Measurements from ENCODE around the gene KRT20.
A peak's percentile ranks its signal among the peaks of the same experiment; 100 is the strongest.

The KRT20 gene

DNA sequence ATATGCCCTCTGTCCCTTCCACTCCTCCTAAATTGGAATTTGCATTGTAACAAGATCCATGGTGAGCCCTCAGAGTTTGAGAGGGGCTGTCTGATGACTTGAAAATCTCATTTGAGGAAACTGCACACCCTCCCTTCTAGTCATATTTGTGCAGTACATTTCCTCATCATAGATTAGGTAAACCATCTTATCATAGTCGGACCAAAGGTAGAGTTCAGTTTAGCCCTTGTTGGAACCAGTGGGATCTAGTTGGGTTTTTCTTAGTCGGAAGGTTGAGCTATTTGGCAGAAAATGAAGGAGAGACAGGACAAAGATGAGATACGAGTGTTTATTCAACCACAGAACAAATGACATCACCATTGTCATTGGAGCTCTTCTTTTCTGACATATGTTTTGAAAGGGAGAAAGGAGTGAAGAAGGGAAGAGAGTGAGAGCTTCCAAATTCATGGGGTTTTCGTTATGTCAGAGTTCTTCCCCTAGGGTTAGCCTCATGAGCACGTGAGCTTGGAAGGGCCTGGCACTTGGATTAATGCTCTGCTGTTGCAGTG lies 15.8 kb upstream of the KRT20 start:
- Histone ChIP-seq H3K4me1 (peaks cover 8% of the 10 kb centered on the region), H3K36me3 (no peaks in the 10 kb centered on the region), H3K27ac (no peak overlapping the region), H3K9me3 (no peaks in the 10 kb centered on the region), H3K4me3 (no peak overlapping the region), H4K20me1 (no peaks in the 10 kb centered on the region), H3K27me3 (no peaks in the 10 kb centered on the region), H3K4me2 (no peak overlapping the region), H3K9ac (no peak overlapping the region)
- no peak for TF ChIP-seq Cebpa-rat (IDR thresholded peaks at IDR 0.05)

DNA sequence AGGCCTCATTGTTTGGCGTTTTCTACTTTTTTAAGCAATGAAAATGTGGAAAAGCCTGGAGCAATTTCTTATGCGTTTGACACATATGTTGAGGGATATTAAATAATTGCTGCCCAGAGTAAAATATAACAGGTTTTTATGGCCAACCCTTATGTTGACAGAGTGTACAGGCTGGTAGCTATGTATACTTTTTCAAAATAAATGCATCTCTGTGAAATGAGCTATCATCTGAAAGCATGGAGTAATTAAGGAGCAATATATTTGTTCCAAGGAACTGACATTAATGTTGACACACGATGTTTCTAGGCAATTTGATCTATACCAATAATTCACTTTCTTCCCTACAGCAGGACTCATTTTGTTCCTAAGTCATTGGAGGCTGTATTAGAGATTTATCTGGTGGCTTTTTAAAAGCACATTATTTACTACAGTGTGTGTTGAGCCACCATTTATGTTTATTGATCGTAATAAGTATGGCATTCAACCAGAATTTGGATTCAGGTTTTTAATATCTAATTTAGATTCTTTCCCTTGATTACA lies 11.9 kb upstream of the KRT20 start:
- Histone ChIP-seq H3K9ac (no peak overlapping the region), H3K9me3 (no peaks in the 10 kb centered on the region), H3K36me3 (no peaks in the 10 kb centered on the region), H3K4me2 (no peak overlapping the region), H3K4me3 (no peak overlapping the region), H3K27me3 (no peaks in the 10 kb centered on the region), H3K4me1 (peaks cover 23% of the 10 kb centered on the region), H4K20me1 (no peaks in the 10 kb centered on the region), H3K27ac (no peak overlapping the region)
- TF ChIP-seq Cebpa-rat (IDR thresholded peaks at IDR 0.05), result no peak

DNA sequence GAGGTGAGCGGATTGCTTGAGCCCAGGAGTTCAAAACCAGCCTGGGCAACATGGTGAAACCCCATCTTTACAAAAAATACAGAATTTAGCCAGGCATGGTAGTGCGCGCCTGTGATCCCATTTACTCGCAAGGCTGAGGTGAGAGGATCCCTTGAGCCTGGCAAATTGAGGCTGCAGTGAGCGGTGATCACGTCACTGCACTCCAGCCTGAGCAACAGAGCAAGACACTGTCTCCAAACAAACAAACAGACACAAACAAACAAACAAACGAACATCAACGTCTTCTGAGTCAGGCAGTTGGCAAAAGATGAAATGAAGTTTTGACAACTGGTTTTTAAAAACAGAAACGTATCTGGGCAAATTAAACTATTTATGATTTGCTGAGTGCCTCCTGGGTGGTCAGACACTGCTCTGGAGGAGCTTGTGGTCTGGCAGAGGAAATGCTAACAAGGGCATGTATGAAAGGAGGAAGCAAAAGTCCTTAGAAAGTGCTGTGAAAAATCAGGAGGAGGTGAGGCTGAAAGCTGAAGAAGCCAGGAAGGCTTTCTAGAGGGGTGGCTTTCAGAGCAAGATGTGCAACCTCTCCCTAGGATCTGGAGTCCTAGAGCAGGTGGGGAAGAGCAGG lies 10.2 kb upstream of the KRT20 start:
- H3K27ac ChIP-seq, result no peak overlapping the region
- H3K4me2 ChIP-seq, result peak overlapping the region; percentile 69

DNA sequence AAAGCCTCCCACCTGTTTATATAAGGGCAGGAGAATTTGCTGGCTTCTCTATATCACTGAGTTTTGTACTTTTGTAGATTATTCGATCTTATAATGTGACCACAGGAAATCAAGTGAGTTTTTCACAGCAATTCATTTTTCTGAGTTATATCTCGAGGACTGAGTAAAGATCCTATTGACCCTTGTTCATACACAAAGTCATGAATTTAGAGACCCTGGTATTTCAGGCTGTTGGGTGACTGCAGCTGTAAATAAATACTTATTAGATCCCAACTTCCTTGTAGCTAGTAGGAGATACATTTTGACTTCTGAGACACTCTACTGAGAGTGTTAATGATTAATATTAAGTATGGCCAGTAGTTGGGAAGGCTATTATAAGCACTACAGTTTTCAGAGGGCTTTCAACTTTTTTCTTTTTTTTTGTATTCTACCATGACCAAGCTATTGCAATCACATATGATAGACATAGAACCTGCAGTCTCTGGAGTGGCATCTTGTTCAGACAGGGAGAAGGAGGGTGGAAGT lies 3.2 kb upstream of the KRT20 start:
- no peaks in the 10 kb centered on the region for H3K36me3 ChIP-seq
- peaks cover 16% of the 10 kb centered on the region for H3K4me1 ChIP-seq
- no peak for TF ChIP-seq Cebpa-rat (IDR thresholded peaks at IDR 0.05)
- peak overlapping the region; percentile 71 for H3K4me2 ChIP-seq
- H3K4me3 ChIP-seq, result no peak overlapping the region
- no peaks in the 10 kb centered on the region for H4K20me1 ChIP-seq
- H3K9ac ChIP-seq, result no peak overlapping the region
- H3K27me3 ChIP-seq, result no peaks in the 10 kb centered on the region
- no peak overlapping the region for H3K27ac ChIP-seq
- no peaks in the 10 kb centered on the region for H3K9me3 ChIP-seq

More for the DNA sequence above, 10.2 kb upstream of the KRT20 start:
- Histone ChIP-seq H3K27me3 (no peaks in the 10 kb centered on the region), H3K4me3 (no peak overlapping the region), H3K9me3 (no peaks in the 10 kb centered on the region), H4K20me1 (no peaks in the 10 kb centered on the region), H3K9ac (no peak overlapping the region; the same call in 1 of the 2 replicates), H3K36me3 (no peaks in the 10 kb centered on the region), H3K4me1 (peaks cover 23% of the 10 kb centered on the region)
- no peak for TF ChIP-seq Cebpa-rat (IDR thresholded peaks at IDR 0.05)

DNA sequence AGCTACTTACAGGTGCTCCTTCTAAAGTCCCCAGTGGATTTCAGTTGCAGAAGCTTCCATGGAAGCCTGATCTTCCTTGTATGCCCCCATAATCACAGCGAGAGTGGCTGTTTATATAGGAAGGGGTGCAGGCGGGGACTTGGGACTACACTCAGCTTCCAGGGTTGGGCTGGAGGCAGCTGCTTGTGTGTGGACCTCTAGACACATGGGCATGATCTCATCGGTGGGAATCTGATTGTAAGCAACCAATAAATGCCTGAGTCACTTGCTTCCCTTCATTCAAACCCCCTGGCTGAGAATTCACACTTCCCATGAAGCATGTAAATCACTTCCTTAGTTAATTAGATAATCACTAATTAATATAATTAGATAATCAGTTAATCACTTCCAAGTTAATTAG lies 1.0 kb upstream of the KRT20 start:
- no peaks in the 10 kb centered on the region for H3K27me3 ChIP-seq
- H3K36me3 ChIP-seq, result no peaks in the 10 kb centered on the region
- H3K4me3 ChIP-seq, result no peak overlapping the region
- no peak overlapping the region for H3K9ac ChIP-seq
- H4K20me1 ChIP-seq, result no peaks in the 10 kb centered on the region
- no peak overlapping the region for H3K27ac ChIP-seq
- TF ChIP-seq Cebpa-rat (IDR thresholded peaks at IDR 0.05), result no peak
- no peak overlapping the region for H3K4me2 ChIP-seq
- H3K9me3 ChIP-seq, result no peaks in the 10 kb centered on the region
- peaks cover 16% of the 10 kb centered on the region for H3K4me1 ChIP-seq

DNA sequence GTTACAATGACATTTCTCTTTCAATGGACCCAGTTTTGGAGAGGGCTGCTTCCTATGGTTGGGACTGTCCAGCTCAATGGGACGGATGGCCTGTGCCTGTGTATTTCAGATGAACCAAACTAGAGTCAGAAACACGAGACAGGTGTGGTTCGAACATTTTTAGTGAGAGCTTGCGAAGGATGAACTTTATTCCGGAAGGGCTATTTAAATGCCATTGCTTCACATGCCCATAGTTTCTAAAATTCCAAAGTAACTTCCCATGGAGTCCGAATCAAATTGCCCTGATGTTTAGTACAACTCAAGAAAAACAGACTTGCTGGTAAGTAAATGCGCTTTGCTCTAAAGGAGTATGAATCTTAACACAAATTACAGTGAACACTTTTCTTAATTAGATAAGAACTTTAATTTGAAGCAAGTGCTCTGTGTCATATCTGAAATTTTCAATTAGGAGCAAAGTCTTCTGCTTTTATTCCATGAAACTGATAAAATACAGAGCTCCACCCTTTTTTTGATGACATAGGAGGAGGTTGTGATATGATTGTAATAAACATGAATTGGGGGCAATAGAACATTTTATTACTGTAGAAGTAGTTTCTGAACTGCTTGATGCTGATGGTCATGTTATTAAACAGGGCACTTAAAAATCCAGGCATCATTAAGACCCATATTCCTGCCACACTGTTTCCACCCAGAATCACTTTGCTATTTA lies 1.3 kb downstream of the KRT20 start:
- Histone ChIP-seq H3K4me1 (peaks cover 4% of the 10 kb centered on the region), H3K9ac (no peak overlapping the region), H3K9me3 (no peaks in the 10 kb centered on the region), H3K4me3 (no peak overlapping the region), H3K27me3 (no peaks in the 10 kb centered on the region), H3K27ac (no peak overlapping the region), H3K36me3 (no peaks in the 10 kb centered on the region), H4K20me1 (no peaks in the 10 kb centered on the region), H3K4me2 (no peak overlapping the region)
- TF ChIP-seq Cebpa-rat (IDR thresholded peaks at IDR 0.05), result no peak

DNA sequence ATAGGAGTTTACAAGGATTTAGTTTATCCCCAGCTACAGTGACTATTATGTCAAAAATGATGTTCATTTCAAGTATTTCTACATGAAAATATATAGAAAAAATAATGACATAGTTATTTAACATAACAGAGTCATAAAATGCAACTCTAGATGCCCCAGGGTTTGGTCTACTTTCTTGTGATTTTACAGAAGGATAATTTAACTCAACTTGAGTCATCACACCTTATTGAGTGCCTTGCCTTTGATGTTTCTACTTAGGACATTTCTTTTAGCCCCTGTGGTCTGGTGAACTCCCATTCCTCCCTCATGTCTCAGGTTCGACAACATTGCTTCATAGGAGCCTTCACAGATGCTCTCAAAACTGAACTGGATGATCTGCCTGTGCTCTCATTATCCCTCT lies 2.0 kb downstream of the KRT20 start:
- TF ChIP-seq Cebpa-rat (IDR thresholded peaks at IDR 0.05), result no peak

DNA sequence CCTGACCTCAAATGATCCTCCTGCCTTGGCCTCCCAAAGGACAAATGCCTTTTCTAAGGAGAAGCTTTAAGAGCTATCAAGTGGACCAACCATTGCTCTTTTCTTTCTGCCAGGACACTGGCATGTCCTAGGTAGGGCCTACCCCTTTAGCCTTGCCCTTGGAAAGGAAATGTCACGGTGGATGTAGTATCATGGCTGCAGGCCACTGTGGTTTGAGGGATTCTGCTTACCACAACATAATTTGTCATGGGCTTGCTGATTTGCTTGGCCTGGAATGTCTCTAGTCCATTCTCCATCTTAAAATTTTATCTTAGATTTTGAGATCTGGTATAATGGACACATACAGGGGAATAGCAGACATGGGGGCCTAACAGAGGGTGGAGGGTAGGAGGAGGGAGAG lies 6.0 kb downstream of the KRT20 start:
- H3K36me3 ChIP-seq, result no peaks in the 10 kb centered on the region
- no peak for TF ChIP-seq Cebpa-rat (IDR thresholded peaks at IDR 0.05)
- no peak overlapping the region for H3K9ac ChIP-seq
- no peak overlapping the region for H3K4me3 ChIP-seq
- no peaks in the 10 kb centered on the region for H3K4me1 ChIP-seq
- no peak overlapping the region for H3K27ac ChIP-seq
- no peaks in the 10 kb centered on the region for H4K20me1 ChIP-seq
- no peaks in the 10 kb centered on the region for H3K9me3 ChIP-seq
- H3K27me3 ChIP-seq, result no peaks in the 10 kb centered on the region
- no peak overlapping the region for H3K4me2 ChIP-seq

More for the DNA sequence above, 2.0 kb downstream of the KRT20 start:
- no peak overlapping the region for H3K27ac ChIP-seq
- no peak overlapping the region for H3K4me3 ChIP-seq
- no peaks in the 10 kb centered on the region for H3K4me1 ChIP-seq
- no peaks in the 10 kb centered on the region for H3K9me3 ChIP-seq
- H4K20me1 ChIP-seq, result no peaks in the 10 kb centered on the region
- no peaks in the 10 kb centered on the region for H3K27me3 ChIP-seq
- H3K4me2 ChIP-seq, result no peak overlapping the region
- H3K9ac ChIP-seq, result no peak overlapping the region
- H3K36me3 ChIP-seq, result no peaks in the 10 kb centered on the region

DNA sequence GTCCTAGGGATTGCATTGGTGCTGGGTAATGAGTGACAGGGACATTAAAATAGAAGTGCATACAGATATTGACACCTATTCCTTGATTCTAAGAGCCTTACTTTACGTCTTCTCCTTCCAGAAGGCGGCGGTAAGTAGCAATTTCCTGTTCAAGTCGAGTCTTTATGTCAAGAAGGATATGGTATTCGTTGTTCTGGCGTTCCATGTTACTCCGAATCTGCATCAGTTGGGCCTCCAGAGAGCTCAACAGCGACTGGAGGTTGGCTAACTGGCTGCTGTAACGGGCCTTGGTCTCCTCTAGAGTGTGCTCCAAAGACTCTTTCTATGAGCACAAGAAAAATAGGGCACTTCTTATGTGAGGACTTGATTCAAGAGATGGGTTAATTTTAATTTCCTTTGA lies 7.0 kb downstream of the KRT20 start:
- no peak for TF ChIP-seq Cebpa-rat (IDR thresholded peaks at IDR 0.05)
- H3K36me3 ChIP-seq, result no peaks in the 10 kb centered on the region
- no peak overlapping the region for H3K27ac ChIP-seq
- H4K20me1 ChIP-seq, result no peaks in the 10 kb centered on the region
- no peaks in the 10 kb centered on the region for H3K27me3 ChIP-seq
- no peaks in the 10 kb centered on the region for H3K9me3 ChIP-seq
- H3K4me1 ChIP-seq, result no peaks in the 10 kb centered on the region
- no peak overlapping the region for H3K9ac ChIP-seq
- H3K4me3 ChIP-seq, result no peak overlapping the region
- H3K4me2 ChIP-seq, result no peak overlapping the region

DNA sequence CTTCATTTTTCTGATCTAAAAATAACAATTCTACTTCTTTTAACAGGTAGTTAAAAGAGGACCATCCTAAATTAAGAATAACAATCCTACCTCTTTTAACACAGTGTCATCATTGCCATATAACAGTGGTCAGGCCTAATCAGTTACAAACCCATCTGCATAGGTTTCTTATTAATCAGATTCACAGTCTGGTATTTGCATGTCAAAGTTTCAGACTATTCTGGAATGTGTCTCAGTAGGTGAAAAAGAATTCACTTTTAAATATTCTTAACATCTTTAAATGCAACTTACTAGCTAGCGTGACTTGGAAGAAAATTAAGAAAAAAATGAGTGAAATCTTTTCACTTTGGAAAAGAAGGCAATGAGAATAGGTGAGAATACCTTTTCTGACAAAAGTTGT lies 11.2 kb downstream of the KRT20 start:
- H3K4me1 ChIP-seq, result no peaks in the 10 kb centered on the region
- H3K36me3 ChIP-seq, result no peaks in the 10 kb centered on the region
- H3K27me3 ChIP-seq, result no peaks in the 10 kb centered on the region
- TF ChIP-seq Cebpa-rat (IDR thresholded peaks at IDR 0.05), result no peak
- H3K4me3 ChIP-seq, result no peak overlapping the region
- no peak overlapping the region for H3K4me2 ChIP-seq
- no peaks in the 10 kb centered on the region for H3K9me3 ChIP-seq
- no peaks in the 10 kb centered on the region for H4K20me1 ChIP-seq
- H3K9ac ChIP-seq, result no peak overlapping the region
- H3K27ac ChIP-seq, result no peak overlapping the region
